Germinal center (tissue), 1 donor: ENCODE data around the gene HDAC4.
A peak's percentile ranks its signal among the peaks of the same experiment; 100 is the strongest.
"Not testable (repeated sequence)": the region's sequence is repeated elsewhere in the genome, so short reads cannot be mapped to it uniquely, and the experiment has no call there.

ENCODE experiments used
- DNase-seq: peaks from one replicate; pipeline ENCODE4 v3.0.0; 2012; ENCODE audit warnings: mixed read lengths, low spot score

Gene HDAC4

GRCh38 chr2:239044336-239044735, 356.5 kb downstream of the HDAC4 start:
- DNase-seq = no peak

GRCh38 chr2:239043326-239043725, 357.5 kb downstream of the HDAC4 start:
- DNase-seq = no peak

- DNase-seq = no peak
Measured at GRCh38 chr2:239042551-239043320, 358.1 kb downstream of the HDAC4 start.

- no peak for DNase-seq
Measured at GRCh38 chr2:239042046-239042445, 358.8 kb downstream of the HDAC4 start.

- DNase-seq = no peak
Measured at GRCh38 chr2:239041062-239041461, 359.8 kb downstream of the HDAC4 start.

GRCh38 chr2:239040152-239040761, 360.6 kb downstream of the HDAC4 start:
- no peak for DNase-seq

- DNase-seq = no peak
Measured at GRCh38 chr2:239039479-239039861, 361.4 kb downstream of the HDAC4 start.

- no peak for DNase-seq
Measured at GRCh38 chr2:239038773-239039478, 361.9 kb downstream of the HDAC4 start.

- DNase-seq = not testable (repeated sequence)
Measured at GRCh38 chr2:239038284-239038683, 362.5 kb downstream of the HDAC4 start.

GRCh38 chr2:239037559-239037910, 363.3 kb downstream of the HDAC4 start:
- no peak for DNase-seq

- no peak for DNase-seq
Measured at GRCh38 chr2:239036819-239037558, 363.8 kb downstream of the HDAC4 start.

- DNase-seq = no peak
Measured at GRCh38 chr2:239035997-239036731, 364.7 kb downstream of the HDAC4 start.

GRCh38 chr2:239035361-239035814, 365.4 kb downstream of the HDAC4 start:
- DNase-seq = peak; percentile 86

GRCh38 chr2:239034561-239035341, 366.1 kb downstream of the HDAC4 start:
- no peak for DNase-seq

GRCh38 chr2:239033801-239034560, 366.8 kb downstream of the HDAC4 start:
- no peak for DNase-seq

- no peak for DNase-seq
Measured at GRCh38 chr2:239029958-239030357, 370.9 kb downstream of the HDAC4 start.

GRCh38 chr2:239028253-239028619, 372.6 kb downstream of the HDAC4 start:
- DNase-seq = no peak

GRCh38 chr2:239027391-239028252, 373.2 kb downstream of the HDAC4 start:
- no peak for DNase-seq

GRCh38 chr2:239026711-239027361, 374.0 kb downstream of the HDAC4 start:
- DNase-seq = no peak
